Measurements from ENCODE around the gene FOXC1.

GRCh38 chr6:1584996-1585668, 24.6 kb upstream of the FOXC1 start:
- no peak for TF ChIP-seq MATR3 (CRISPR knock-in tag; IDR thresholded peaks at IDR 0.05)
- no peak for TF ChIP-seq ETV6 (CRISPR knock-in tag; conservative IDR thresholded peaks at IDR 0.05)
- TF ChIP-seq TCF7 (IDR thresholded peaks at IDR 0.05; ENCODE audit: low read depth): no peak
- no peak for TF ChIP-seq ZNF251 (CRISPR knock-in tag; IDR thresholded peaks at IDR 0.05)

Data from HepG2 (cell line).